ENCODE measurements around the gene MRFAP1.

GRCh38 chr4:6633091-6633906 is 7.2 kb upstream of the MRFAP1 start:
- no peak for TF ChIP-seq CTCF (IDR thresholded peaks at IDR 0.05; ENCODE audit: insufficient read depth, low read length)
- TF ChIP-seq REST (IDR thresholded peaks at IDR 0.05; ENCODE audit: insufficient replicate concordance, low read depth) = no peak

All from HL-60 (cell line).